PC-3 (cell line): ENCODE measurements around the gene SCMH1. TPM values are rescaled to one million over a fixed set of nuclear protein-coding genes. Genes with fewer than 3 reads are reported as not detected.
"Not testable (repeated sequence)": the region's sequence is repeated elsewhere in the genome, so short reads cannot be mapped to it uniquely, and the experiment has no call there.

Experiments used
- ATAC-seq: fragments of 200-7000 bp; cut with Tn5 transposase; 2 replicates; pipeline ENCODE4 v1.9.1; 2020; ENCODE audit warnings: mild to moderate bottlenecking, moderate library complexity
- BruUV-seq: library from RNA; stranded (reverse); fragments of 400-500 nt; replicated peaks from 2 replicates; lab custom pipeline; 2021; lab: Mats Ljungman, UMichigan
- CTCF ChIA-PET: fragments of 300-600 bp; sonication (Branson Sonifier 250); formaldehyde crosslinking; loops from one replicate; lab custom pipeline; 2022; ENCODE audit warnings: antibody characterized with exemption; lab: Charles Lee
- POLR2A ChIA-PET: fragments of 300-600 bp; sonication (Branson Sonifier 250); formaldehyde crosslinking; loops from one replicate; lab custom pipeline; 2022; ENCODE audit warnings: antibody characterized with exemption; ENCODE audit not compliant: unreplicated experiment; lab: Charles Lee
- DNase-seq: peaks from one replicate; pipeline ENCODE4 v3.0.0-alpha.2; 2015
- H2AFZ ChIP-seq: fragments of 300-600 bp; sonication (generic); 2 replicates; pipeline ENCODE4 v1.6.0; 2016; ENCODE audit warnings: antibody characterized with exemption, low read length
- H3F3A ChIP-seq: fragments of 300-600 bp; sonication (generic); one replicate; pipeline ENCODE4 v1.6.0; 2017; ENCODE audit warnings: antibody characterized with exemption, low read length, control low read depth, mild to moderate bottlenecking; ENCODE audit not compliant: unreplicated experiment
- H3K27ac ChIP-seq: fragments of 300-600 bp; sonication (generic); 2 replicates; pipeline ENCODE4 v1.5.1; 2016; ENCODE audit warnings: mild to moderate bottlenecking, low read length
- H3K27me3 ChIP-seq: fragments of 300-600 bp; sonication (generic); 2 replicates; pipeline ENCODE4 v1.6.1; 2016; ENCODE audit warnings: low read length, mixed read lengths
- H3K36me3 ChIP-seq: fragments of 300-600 bp; sonication (generic); 2 replicates; pipeline ENCODE4 v1.6.1; 2016; ENCODE audit warnings: low read depth, mixed run types, low read length, mixed read lengths
- H3K4me1 ChIP-seq: fragments of 300-600 bp; sonication (generic); 2 replicates; pipeline ENCODE4 v1.5.1; 2016; ENCODE audit warnings: low read length; ENCODE audit not compliant: insufficient read depth
- H3K4me2 ChIP-seq: fragments of 300-600 bp; sonication (generic); 2 replicates; pipeline ENCODE4 v1.6.0; 2016; ENCODE audit warnings: low read length
- H3K4me3 ChIP-seq: fragments of 300-600 bp; sonication (generic); 2 replicates; pipeline ENCODE4 v1.5.1; 2016; ENCODE audit warnings: mild to moderate bottlenecking, low read length, mixed read lengths
- H3K79me2 ChIP-seq: fragments of 300-600 bp; sonication (generic); 2 replicates; pipeline ENCODE4 v1.6.1; 2017; ENCODE audit warnings: low read length, mixed read lengths
- H3K9ac ChIP-seq: fragments of 300-600 bp; sonication (generic); 2 replicates; pipeline ENCODE4 v1.6.0; 2016; ENCODE audit warnings: mild to moderate bottlenecking, low read length
- H3K9me2 ChIP-seq: fragments of 300-600 bp; sonication (generic); replicated peaks from 2 replicates; pipeline ENCODE4 v1.6.1; 2016; ENCODE audit warnings: mixed run types, low read length, mixed read lengths
- H3K9me3 ChIP-seq: fragments of 300-600 bp; sonication (generic); 2 replicates; pipeline ENCODE4 v1.6.1; 2016; ENCODE audit warnings: low read length, mixed read lengths
- H4K20me1 ChIP-seq: fragments of 300-600 bp; sonication (generic); 2 replicates; pipeline ENCODE4 v1.6.1; 2016; ENCODE audit warnings: low read length, mixed read lengths
- CTCF ChIP-seq: fragments of 300-600 bp; sonication (generic); conservative IDR thresholded peaks from 2 replicates; pipeline ENCODE4 v1.5.1; 2017; ENCODE audit warnings: antibody characterized with exemption, low read depth, mild to moderate bottlenecking, low read length
- EZH2 ChIP-seq: fragments of 300-600 bp; sonication (generic); IDR thresholded peaks from one replicate; pipeline ENCODE4 v1.6.1; 2017; ENCODE audit warnings: antibody characterized with exemption, mild to moderate bottlenecking, low read length; ENCODE audit not compliant: unreplicated experiment
- EZH2phosphoT487 ChIP-seq: fragments of 300-600 bp; sonication (generic); IDR thresholded peaks from 2 replicates; pipeline ENCODE4 v1.6.1; 2018; ENCODE audit warnings: mild to moderate bottlenecking, antibody characterized with exemption, low read length, borderline replicate concordance
- intact Hi-C: fragments of 100-400 bp; cut with micrococcal nuclease; formaldehyde crosslinking; loops from 2 replicates; pipeline ENCODE4 v1.9.0; 2023
- total RNA-seq: library from RNA; depleted of rRNA; stranded (reverse); fragments of >200 nt; gene quantifications from 2 replicates; pipeline ENCODE4 v1.2.3, GENCODE V29; 2014

The SCMH1 gene
- total RNA-seq, 1 experiment from 2014 or later = 33.6 TPM

- peaks cover 63% of the 10 kb centered on the region for H3K79me2 ChIP-seq
- no peak overlapping the region for H3K4me2 ChIP-seq
- H3K4me1 ChIP-seq = peaks cover 16% of the 10 kb centered on the region
- CTCF ChIA-PET = no interaction called here
- intact Hi-C loops = loop anchor here (10.0 kb wide), 1 partner anchor 199 kb away; no protein-coding TSS in a partner anchor
- POLR2A ChIA-PET = no interaction called here
- H4K20me1 ChIP-seq = peaks cover 19% of the 10 kb centered on the region
- TF ChIP-seq EZH2 (no peak), CTCF (no peak)
- no peaks in the 10 kb centered on the region for H3K36me3 ChIP-seq
- no peak overlapping the region for H2AFZ ChIP-seq
- H3K9me2 ChIP-seq = no peaks in the 10 kb centered on the region
- H3F3A ChIP-seq = no peaks in the 10 kb centered on the region
- no TSS peak for BruUV-seq
- no peak overlapping the region for H3K9ac ChIP-seq
- ATAC-seq (no peak), DNase-seq (no peak)
- no peak overlapping the region for H3K4me3 ChIP-seq
- H3K27ac ChIP-seq = no peak overlapping the region
- H3K27me3 ChIP-seq = no peaks in the 10 kb centered on the region
- no peaks in the 10 kb centered on the region for H3K9me3 ChIP-seq
Measured at GRCh38 chr1:41233708-41234107, 8.4 kb downstream of the SCMH1 start.

GRCh38 chr1:41232305-41232704 lies 9.8 kb downstream of the SCMH1 start:
- no peaks in the 10 kb centered on the region for H3K36me3 ChIP-seq
- CTCF ChIA-PET = no interaction called here
- TF ChIP-seq CTCF (no peak), EZH2 (no peak)

GRCh38 chr1:41230656-41231055 lies 11.4 kb downstream of the SCMH1 start:
- POLR2A ChIA-PET = no interaction called here

More at GRCh38 chr1:41232305-41232704, 9.8 kb downstream of the SCMH1 start:
- Histone ChIP-seq H3K9me3 (no peaks in the 10 kb centered on the region), H3K27ac (no peak overlapping the region), H4K20me1 (peaks cover 10% of the 10 kb centered on the region; the same call in 1 of the 2 replicates), H2AFZ (no peak overlapping the region), H3K79me2 (peaks cover 60% of the 10 kb centered on the region), H3K9ac (no peak overlapping the region), H3F3A (no peaks in the 10 kb centered on the region), H3K4me2 (no peak overlapping the region), H3K4me3 (no peak overlapping the region), H3K27me3 (no peaks in the 10 kb centered on the region), H3K4me1 (peaks cover 2% of the 10 kb centered on the region), H3K9me2 (no peaks in the 10 kb centered on the region)
- intact Hi-C loops = loop anchor here (10.0 kb wide), 1 partner anchor 198 kb away; no protein-coding TSS in a partner anchor
- BruUV-seq = no TSS peak
- ATAC-seq (no peak), DNase-seq (no peak)
- POLR2A ChIA-PET = no interaction called here

GRCh38 chr1:41229219-41229618 lies 12.9 kb downstream of the SCMH1 start:
- peaks cover 50% of the 10 kb centered on the region for H3K79me2 ChIP-seq
- H3K9ac ChIP-seq, H3K4me3 ChIP-seq, POLR2A ChIA-PET, H3K36me3 ChIP-seq, H2AFZ ChIP-seq, H3K27me3 ChIP-seq, H3K4me2 ChIP-seq, intact Hi-C loops, ATAC-seq, BruUV-seq, CTCF ChIA-PET, H4K20me1 ChIP-seq, H3K9me2 ChIP-seq, H3F3A ChIP-seq, H3K4me1 ChIP-seq, H3K9me3 ChIP-seq, DNase-seq, H3K27ac ChIP-seq: not testable (repeated sequence)

More at GRCh38 chr1:41230656-41231055, 11.4 kb downstream of the SCMH1 start:
- intact Hi-C loops = loop anchor here (10.0 kb wide), 1 partner anchor 196 kb away; no protein-coding TSS in a partner anchor
- H3K36me3 ChIP-seq = no peaks in the 10 kb centered on the region
- H3K4me2 ChIP-seq = no peak overlapping the region
- peaks cover 9% of the 10 kb centered on the region; the same call in 1 of the 2 replicates for H4K20me1 ChIP-seq
- BruUV-seq = no TSS peak
- H3F3A ChIP-seq = no peaks in the 10 kb centered on the region
- no peaks in the 10 kb centered on the region for H3K9me2 ChIP-seq
- no peaks in the 10 kb centered on the region for H3K4me1 ChIP-seq
- no peak overlapping the region for H3K27ac ChIP-seq
- no peaks in the 10 kb centered on the region for H3K27me3 ChIP-seq
- peaks cover 55% of the 10 kb centered on the region for H3K79me2 ChIP-seq
- no peak overlapping the region for H3K4me3 ChIP-seq
- no peak overlapping the region for H3K9ac ChIP-seq
- no peak for DNase-seq
- no peak for ATAC-seq
- H3K9me3 ChIP-seq = no peaks in the 10 kb centered on the region
- TF ChIP-seq EZH2phosphoT487 = no peak
- CTCF ChIA-PET = interaction anchor here (0.7 to 0.8 kb wide), 2 partner anchors 38 to 227 kb away, joined by 3 to 5 read pairs; no protein-coding TSS in a partner anchor
- H2AFZ ChIP-seq = no peak overlapping the region
